D341Med (cell line): ENCODE data around the gene RASAL3.
"Not testable (repeated sequence)": the region's sequence is repeated elsewhere in the genome, so short reads cannot be mapped to it uniquely, and the experiment has no call there.

ENCODE experiments used
- DNase-seq: peaks from one replicate; pipeline ENCODE4 v3.0.0; 2012; ENCODE audit warnings: low spot score

The RASAL3 gene

DNA sequence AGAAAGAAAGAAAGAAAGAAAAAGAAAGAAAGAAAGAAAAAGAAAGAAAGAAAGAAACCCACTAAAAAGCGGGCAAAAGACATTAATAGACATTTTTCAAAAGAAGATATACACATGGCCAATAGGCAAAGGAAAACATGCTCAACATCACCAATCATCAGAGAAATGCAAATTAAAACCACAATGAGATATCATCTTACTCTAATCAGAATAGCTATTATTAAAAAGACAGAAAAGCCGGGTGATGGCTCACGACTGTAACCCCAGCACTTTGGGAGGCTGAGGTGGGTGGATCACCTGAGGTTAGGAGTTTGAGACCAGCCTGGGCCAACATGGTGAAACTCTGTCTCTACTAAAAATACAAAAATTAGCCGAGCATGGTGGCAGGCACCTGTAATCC lies 9.5 kb upstream of the RASAL3 start:
- DNase-seq = not testable (repeated sequence)

DNA sequence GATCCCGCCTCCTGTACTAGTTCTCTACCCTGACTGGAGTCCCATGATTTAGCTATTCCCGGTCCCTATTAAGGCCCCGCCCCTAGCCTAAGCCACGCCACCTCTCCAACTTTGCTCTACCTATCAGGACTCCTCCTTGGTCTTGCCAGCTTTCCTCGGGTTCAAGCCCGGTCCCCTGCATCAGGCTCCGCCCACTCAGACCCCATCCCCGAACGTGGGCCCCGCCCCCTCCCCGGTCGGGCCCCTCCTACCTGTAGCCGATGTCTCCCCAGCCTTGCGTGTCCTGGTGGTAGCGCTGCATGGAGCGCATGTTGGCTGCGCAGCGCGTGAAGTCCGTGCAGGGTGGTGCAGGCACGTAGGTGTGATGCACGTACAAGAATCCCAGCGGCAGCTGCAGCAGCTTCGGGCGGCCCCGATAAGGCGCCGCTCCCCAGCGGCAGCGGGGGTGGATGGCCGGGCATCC lies 7.3 kb upstream of the RASAL3 start:
- DNase-seq = no peak

DNA sequence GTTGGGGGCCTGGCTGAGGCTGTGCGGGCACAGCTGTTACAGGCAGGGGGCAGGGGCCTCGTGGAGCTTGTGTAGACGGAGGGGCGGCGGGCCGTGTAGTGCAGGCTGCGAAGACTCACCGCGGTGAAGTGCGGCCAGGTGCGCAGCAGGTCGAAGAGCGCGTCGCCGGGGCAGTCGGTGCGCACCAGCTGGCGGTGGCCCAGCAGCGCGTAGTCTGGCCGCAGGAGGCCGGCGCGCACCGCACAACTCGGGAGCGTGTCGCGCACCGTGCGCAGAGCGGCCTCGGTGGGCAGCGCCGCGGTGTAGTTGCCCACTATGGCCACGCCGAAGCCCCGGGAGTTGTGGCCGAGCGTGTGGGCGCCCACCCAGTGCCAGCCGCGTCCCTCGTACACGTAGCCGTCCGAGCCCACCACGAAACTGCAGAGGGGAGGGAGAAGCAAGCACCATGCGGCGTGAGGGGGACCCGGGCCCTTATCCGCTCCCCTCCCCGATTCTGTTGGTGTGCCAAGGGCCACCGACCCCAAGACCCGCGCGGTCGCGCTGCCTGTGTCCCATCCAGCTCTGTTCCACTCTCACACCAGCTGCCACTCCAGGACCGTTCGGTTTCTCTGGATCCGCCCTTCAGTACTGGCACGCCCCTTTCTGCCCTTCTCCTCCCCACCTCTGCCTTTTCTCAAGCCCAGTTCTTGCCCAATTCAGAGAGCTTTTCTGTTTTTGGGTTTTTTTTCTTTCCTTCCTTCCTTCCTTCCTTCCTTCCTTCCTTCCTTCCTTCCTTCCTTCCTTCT lies 5.4 kb upstream of the RASAL3 start:
- peak; percentile 44 for DNase-seq

DNA sequence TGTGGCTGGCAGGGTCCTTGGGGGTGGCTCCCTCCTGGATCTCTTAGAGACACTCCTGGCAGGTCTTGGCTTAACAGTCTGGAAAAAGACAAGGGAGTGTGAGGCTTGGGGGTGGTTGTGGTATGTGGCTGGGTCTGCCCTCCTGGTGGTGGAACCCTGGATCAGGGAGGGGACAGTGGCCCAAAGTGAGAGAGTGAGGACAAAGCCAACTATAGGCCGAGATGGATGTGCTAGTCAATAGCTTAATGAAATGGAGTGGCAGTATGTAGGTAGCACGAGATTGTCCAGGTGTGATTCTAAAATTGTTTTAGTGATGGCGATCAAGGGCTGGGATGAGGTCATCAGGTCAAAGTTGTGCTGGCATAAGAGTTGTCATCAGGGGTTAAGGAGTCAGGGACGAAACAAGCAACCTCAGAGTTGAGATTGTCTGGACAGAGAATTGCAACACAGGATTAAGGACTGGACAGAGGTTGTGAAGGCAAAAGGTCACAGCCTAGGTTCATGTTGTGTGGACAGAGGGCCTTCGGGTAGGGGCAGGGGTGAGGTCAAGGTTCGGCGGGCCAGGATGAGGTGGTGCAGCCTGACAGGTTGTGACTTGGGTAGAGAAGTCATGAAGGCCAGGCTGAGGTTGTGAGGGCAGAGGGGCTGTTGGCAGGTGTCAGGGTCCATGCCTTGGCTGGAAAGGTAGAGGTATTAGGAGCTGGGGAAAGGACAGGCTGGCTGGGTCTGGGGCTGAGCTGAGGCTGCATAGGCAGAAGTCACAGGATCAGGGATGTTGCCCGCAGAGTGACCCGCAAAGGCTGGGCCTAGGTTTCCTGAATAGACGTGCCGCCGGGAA lies 4.5 kb upstream of the RASAL3 start:
- DNase-seq = no peak

DNA sequence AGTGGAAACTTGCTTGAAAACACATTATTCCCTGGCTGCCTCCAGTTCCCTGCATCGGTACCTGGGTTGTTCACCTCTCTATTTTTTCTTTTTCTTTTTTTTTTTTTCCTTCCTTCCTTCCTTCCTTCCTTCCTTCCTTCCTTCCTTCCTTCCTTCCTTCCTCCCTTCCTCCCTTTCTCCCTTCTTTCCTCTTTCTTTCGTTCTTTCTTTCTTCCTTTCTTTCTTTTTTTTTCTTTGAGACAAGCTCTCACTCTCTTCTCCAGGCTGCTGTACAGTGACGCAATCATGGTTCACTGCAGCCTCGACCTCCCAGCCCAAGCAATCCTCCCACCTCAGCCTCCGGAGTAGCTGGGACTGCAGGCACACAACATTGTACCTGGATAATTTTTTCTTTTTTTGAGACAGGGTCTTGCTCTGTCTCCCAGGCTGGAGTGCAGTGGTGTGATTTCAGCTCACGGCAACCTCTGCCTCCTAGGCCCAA lies 3.4 kb upstream of the RASAL3 start:
- no peak for DNase-seq

DNA sequence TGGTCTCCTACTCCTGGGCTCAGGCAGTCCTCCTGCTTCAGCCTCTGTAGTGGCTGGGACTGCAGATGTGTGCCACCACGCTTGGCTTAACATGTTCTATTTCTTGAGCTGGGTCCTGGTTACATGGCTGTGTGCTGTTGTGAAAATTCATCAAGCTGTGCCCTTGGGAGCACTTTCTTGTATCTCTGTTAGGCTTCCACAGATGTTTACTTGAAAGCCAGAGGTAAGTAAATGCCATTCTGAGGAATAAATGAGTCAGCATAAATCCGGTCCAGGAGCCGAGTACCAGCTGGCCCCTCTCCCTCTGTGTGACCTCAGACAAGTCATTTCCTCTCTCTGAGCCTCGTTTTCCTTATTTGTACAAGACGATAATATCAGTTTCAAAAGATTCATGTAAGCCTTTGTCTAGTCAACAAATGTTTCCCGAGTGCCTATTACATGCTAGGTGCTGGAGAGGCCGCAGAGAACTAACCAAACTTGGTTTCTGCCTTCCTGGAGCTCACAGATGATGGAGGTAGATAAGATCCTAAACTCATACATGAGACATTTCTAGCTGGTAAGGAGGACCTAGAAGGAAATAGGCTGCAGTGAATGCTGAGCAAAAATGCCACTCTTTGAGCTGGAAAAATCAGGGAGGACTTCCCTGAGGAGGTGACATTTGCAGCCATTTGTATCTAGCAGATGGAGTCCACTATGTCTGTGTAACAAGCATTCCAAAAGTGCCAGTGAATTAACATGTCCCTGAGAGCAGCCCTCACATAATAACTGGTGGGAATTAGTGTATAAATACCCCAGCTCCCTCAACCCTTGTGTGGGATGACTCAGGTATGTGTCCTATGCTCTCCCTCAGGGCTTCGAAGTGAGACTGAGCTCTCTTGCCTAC lies 2.7 kb upstream of the RASAL3 start:
- no peak for DNase-seq

DNA sequence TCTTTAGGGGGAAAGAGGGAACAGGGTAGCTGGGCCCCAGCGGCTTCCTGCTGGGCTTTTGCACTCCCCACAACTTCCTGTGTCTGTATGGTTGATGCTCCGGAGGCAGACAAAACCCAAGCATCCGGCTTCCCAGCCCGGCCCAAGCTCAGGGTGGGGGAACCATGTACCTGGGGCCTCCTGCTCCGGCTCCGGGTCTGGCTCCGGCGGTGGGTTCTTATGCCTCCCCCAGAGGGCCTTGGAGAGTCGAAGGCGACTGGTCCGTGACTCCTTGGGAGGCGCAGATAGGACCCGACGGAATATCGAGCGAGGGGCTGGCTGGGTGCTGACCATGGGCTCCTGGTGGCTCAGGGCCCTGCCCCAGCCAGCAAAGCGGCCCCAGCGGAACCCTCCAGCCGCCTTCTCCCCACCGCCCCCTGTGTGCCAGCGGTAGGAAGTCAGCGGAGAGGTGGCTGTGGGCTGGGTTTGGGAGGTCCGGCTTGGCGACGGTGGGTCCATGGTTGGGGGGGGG lies 428 bp downstream of the RASAL3 start:
- no peak for DNase-seq

DNA sequence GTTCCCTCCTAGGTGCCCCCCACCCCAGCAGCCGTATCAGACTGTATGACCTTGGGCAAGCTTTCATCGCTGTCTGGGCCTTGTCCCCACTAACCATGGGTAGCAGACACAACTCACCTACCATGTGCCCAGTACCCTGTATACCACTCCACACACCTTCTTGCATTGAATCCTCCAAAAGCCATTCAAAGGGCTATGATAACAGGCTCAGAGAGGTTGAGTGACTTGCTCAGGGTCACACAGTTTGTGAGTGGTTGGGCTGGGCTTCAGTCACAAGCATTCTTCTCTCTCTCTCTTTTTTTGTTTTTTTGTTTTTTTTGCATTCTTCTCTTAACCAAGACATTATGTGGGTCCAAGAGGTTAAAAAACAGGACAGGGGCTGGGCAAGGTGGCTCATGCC lies 2.6 kb downstream of the RASAL3 start:
- no peak for DNase-seq

DNA sequence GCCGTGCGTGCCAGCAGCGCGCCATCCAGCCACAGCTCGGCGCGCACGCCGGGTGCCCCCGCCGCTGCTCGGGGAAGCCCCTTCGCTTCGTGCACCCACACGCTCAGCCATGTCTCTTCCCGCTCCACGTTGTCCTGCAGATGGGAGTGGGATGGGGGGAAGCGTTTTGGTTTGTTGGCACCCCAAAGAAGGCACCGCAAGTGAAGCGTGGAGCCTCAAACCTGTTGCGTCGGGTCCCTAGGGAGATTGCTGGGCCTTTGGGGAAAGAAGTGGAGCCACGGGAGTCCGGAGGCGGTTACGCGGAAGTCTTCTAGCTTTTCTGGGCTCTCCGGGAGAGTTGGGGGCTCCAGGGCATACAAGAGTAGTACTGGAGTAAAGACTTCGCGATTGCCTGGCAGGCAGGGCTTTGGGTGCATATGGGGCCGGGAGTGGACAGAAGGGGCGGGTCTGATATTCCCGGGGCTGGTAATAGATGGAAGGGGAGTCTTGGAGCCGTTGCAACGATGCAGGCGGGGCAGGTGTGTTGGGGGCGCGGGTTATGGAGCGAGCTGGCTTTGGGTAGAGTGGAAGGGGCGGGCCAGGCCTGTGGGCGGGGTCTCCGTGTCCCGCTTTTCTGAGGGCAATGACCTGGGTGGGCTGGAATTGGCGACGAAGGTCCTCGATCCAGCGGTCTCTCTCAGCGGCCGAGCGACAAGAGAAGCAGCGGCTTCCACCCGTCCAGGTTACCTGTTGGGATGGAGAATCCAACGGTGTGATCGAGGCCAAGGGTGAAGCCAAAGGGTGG lies 6.5 kb downstream of the RASAL3 start:
- DNase-seq = no peak

DNA sequence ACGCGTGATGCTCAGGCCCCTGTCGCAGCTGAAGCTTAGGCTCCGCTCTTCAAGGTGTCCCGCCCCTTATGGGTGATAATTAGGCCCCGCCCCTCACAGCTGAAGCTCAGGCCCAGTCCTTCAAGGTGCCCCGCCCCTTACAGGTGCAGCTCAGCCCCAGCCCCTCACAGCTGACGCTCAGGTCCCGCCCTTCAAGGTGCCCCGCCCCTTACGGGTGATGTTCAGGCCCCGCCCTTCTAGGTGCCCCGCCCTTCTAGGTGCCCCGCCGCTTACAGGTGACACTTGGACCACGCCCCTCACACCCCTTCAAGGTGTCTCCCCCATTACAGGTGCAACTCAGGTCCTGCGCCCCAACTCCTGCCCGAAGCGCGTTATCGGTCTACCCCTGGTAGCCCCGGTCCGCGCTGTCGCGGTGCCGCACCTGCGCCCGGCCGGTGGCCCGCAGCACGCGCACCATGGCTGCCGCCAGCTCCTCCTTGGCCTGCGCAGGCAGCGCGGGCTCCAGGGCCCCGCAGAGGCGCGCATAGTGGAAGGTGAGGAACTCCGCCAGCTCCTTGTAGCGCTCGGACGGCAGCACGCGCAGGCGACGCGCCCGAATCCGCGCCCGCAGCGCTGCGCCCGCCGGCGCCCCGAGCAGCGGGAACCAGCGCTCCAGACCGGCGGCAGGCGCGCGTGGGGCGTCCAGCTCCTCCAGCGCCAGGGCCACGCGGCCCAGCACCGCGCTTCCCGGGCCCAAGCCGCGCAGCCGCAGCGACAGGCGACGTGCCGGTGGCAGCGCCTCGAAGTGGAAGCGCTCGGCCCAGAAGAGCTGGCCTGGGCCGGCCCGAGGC lies 7.3 kb downstream of the RASAL3 start:
- peak; percentile 70 for DNase-seq

DNA sequence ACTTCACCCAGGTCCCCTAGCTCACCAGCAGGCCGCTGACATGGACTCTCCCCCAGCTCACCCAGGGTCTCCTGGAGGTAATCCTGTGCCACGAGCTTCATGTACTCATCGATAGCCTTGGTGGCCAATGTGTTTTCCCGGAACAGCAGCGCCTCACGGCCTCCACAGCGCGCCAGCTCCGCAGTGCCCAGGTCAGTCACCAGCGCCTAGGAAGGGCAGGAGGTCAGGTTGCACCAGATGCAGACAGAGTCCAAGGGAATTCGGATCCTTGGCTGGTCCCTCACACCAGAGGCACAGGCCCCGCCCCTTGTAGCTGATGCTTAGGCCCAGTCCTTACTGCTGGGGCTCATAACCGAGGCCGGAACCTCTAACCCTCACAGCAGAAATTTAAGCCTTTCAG lies 7.9 kb downstream of the RASAL3 start:
- no peak for DNase-seq

DNA sequence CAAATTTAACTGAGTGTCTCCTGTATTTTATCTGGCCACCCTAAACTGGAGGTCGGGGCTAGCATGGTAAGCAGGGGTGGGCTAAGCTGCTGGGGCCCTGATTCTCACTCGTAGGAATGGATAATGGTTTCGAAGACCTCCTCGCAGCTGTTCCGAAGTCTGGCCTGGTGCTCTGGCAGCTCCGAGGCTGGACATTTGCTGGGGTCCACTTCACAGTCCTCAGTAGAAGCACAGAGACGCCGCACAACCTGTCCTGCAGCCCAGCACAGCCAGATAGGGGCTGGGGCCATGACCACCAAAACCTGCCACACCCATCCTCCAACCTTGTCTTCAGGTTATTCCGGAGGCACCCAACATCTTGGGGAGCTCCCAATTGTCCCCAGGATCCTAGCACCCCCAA lies 8.3 kb downstream of the RASAL3 start:
- no peak for DNase-seq

DNA sequence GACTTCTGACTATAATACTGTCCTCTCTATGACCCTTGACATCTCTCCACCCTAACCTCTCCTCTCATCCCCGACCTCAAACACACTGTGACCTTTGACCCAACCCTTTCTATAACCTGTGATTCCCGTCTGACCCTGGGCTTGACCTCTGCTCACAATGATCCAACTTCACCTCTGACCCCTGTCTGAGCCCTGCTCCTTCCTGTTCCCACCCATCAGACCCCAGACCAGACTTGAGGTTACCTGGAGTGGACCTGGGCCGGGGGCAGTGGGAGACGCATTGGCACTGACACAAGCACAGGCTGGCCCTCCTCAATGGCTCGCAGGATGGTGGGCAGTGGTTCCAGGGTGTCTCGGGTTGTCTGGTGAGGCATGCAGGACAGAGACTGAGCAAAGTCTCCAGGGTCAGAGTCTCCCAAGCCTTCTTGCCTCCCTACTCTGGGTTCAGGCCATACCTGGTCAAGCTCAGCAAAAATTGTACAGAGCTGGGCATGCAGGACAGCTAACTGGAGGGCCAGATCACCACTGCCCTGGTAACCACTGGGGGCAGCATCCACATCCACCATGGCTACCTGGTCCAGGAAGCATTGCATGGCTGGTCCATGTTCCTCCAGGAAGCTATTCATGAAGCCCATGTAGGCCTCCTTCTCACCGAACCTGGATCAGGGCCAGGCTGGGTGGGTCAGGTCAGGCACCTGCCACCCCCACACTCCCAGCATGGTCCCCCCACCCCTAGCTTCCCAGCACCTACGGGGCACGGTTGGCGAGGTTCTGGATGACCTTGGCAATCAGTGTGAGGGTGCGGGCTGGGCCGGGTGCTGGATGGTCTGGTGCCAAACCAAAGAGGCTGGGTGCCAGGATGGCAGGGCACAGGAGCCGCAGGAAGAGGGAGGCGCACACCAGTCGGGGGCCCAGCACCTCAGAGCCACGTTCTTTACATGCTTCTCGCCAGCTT lies 10.2 kb downstream of the RASAL3 start:
- DNase-seq = no peak

DNA sequence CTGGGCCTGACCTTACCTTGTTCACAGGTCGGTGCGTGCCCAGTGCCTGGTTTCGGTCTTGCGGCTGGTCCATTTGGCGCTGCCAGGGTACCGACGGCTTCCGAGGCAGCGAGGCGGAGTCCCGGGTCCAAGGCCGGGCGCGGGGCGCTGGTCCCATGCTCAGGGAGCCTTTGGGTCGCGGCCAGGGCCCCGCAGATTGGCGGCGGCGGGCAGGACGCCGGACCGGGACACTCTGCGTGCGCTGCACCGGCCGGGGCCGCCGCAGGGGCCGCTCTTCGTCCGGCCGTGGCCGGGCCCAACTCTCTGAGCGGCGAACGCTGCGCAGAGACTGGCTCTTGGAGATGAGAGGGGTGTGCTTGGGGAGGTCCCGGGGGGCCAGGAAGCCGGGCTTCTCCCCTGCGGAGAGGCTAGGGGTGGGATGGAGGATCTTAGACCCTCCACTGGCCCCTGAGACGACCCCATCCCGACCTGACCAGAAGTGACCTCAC lies 11.2 kb downstream of the RASAL3 start:
- no peak for DNase-seq

DNA sequence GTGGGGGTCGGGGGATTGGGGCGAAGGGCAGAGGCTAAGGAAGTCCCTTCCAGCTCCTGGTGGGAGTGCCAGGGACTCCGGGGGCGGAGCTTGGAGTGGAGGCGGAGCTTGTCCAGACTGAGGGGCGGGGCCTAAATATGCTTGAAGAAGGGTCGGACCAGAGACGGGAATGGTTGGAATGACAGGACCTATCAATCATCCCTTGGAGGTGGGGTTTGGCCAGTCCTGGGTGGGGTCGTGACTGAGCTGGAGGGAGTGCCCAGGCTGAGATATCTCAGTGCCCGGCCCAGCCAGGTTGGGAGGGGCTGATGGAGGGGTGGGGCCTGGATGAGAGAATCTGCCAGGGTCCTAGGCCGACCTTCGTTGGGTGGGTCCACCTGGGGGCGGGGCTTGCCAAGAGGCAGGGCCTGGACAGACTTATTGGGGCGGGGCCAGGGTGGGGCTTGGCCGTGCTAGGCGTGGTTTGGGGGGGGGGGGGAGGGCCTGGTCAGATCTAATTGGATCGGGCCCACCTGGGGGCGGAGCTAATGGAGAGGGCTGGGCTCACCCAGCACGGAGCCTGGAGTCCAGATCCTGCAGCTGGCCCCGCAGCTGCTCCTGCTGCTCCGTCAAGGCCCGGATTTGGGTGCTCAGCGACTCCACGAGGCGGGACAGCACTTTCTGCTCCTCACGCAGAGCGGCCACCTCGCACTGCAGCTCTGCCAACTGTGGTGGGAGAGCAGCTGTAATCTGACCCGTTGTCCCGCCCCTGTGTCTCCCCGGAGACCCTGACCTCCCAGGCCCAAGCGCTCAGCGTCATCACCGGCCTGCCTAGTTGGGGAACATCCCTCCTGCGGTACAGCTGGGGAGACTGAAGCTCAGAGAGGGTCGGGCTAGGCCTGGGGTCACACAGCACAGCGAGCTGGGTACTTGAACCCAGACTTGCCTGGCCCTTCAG lies 12.0 kb downstream of the RASAL3 start:
- DNase-seq = peak; percentile 86

DNA sequence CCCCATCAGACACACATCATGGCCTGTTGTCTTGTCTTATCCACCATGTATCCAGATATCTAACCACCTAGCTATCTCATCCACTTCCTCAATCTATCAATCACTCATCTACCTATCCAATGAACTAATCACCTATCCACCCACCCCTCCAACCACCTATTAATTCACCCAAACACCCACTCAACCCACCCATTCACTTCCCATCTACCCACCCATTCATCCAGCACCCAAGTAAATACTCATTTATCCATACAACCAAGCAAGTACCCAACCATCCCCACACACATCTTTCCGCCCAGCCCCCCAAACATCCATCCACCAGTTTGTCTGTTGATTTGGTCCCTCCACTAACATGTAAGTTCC lies 13.8 kb downstream of the RASAL3 start:
- no peak for DNase-seq

DNA sequence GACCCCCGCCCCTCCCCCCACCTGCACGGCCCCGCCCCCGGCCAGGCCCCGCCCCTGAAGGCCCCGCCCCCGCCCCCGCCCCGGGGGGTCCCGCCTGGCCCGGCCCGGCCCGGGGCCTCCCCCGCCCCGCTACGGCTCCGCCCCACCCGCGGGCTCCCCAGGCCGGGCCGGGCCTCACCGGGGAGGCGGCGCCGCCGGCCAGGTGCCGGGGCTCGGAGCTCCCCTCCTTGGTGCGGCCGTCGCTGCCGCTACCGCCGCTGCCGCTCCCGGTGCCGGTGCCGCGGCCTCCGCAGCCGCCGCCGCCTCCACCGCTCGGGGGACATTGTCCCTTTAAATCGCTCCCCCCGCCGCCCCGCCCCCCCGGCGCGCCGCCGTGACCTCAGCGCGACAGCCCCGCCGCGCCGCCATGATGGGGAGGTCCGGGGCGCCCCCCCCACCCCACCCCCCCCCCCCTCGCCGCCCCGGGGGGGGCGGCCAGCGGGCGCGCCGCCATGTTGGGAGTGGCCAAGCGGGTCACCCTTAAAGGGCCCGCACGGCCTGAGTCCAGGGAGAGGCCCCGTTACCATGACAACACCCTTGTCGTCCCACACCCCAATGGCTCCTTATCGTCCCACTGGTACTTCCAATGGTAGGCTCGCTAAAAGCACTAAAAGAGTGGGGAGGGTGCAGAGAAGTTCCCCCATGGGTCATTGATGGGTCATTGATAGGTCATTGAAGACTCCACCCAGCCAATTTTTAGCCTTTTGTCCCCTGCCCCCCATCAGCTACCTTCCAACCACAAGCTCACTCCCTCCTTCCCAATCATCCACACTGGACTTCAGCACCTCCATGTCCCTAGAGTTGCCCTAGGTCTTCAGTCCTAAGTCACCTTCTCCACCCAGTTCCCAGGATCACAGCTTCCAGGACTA lies 14.5 kb downstream of the RASAL3 start, which contains the start of gene WIZ:
Gene WIZ (minus strand): TSS at position 337 of the 908 bp plus-strand sequence. CDS start 1,649 bp downstream, outside the sequence.
- peak; percentile 95 for DNase-seq
